ENCODE data around the gene GXYLT2. TPM values are rescaled to one million over a fixed set of nuclear protein-coding genes. Genes with fewer than 3 reads are reported as not detected.

GXYLT2 gene
- total and polyA plus RNA-seq, 2 of the 13 experiments (the other 11 are each of a cell fraction or from before 2014, with no cell fraction given) = 4.3 to 6.9 TPM

GRCh38 chr3:72887705-72888545 lies at the start of gene GXYLT2 (continued):
- no peak for TF ChIP-seq HIVEP1 (CRISPR knock-in tag; IDR thresholded peaks at IDR 0.05)
- TF ChIP-seq ZNF362 (CRISPR knock-in tag; IDR thresholded peaks at IDR 0.05; ENCODE audit: borderline replicate concordance) = no peak
- TF ChIP-seq ZSCAN25 (CRISPR knock-in tag; IDR thresholded peaks at IDR 0.05) = peak; percentile 99
- no peak for TF ChIP-seq JUND (CRISPR knock-in tag; IDR thresholded peaks at IDR 0.05)
- no peak for TF ChIP-seq TARDBP (CRISPR knock-in tag; IDR thresholded peaks at IDR 0.05)
- TF ChIP-seq ZNF24 (IDR thresholded peaks at IDR 0.05) = peak; percentile 93
- no peak for TF ChIP-seq NCOA2 (CRISPR knock-in tag; IDR thresholded peaks at IDR 0.05)
- TF ChIP-seq MYPOP (CRISPR knock-in tag; IDR thresholded peaks at IDR 0.05) = peak; percentile 67

- 96% methylated on average over 3 of the region's 3 CpGs for WGBS (ENCODE audit: low lambda C conversion rate)
- TF ChIP-seq ZNF3 (CRISPR knock-in tag; IDR thresholded peaks at IDR 0.05) = no peak
- no peak for TF ChIP-seq MEIS1 (CRISPR knock-in tag; IDR thresholded peaks at IDR 0.05; ENCODE audit: borderline replicate concordance)
- TF ChIP-seq KDM3A (CRISPR knock-in tag; IDR thresholded peaks at IDR 0.05; ENCODE audit: low read depth) = no peak
- TF ChIP-seq CEBPZ (IDR thresholded peaks at IDR 0.05; ENCODE audit: low read length) = no peak
- TF ChIP-seq ZNF143 (CRISPR knock-in tag; IDR thresholded peaks at IDR 0.05) = no peak
- TF ChIP-seq WIZ (CRISPR knock-in tag; IDR thresholded peaks at IDR 0.05) = no peak
- no peak for TF ChIP-seq STAG1 (CRISPR knock-in tag; IDR thresholded peaks at IDR 0.05)
- TF ChIP-seq TFDP2 (CRISPR knock-in tag; IDR thresholded peaks at IDR 0.05) = no peak
- in situ Hi-C loops (cut with HindIII; ENCODE audit: extremely low pct_ligation_motif_present, low pct_unique_long_range_greater_than_20kb) (no loop called here), intact Hi-C loops (cut with micrococcal nuclease; ENCODE audit: unreplicated experiment) (no loop called here)
- FAIRE-seq (no peak), ATAC-seq (no peak), DNase-seq (ENCODE audit: low spot score) (no peak)
- Histone ChIP-seq H3K27me3 (ENCODE audit: control insufficient read depth in 1 of 2, insufficient read depth in 2 of 2, low read length in 2 of 2) (no peaks in the 10 kb centered on the region), H4K20me1 (ENCODE audit: insufficient read depth, low read length) (no peaks in the 10 kb centered on the region), H3K36me3 (replicated peaks in 1 of 2; ENCODE audit: control insufficient read depth in 1 of 2, insufficient read depth in 2 of 2, low read length in 2 of 2) (peaks cover 4 to 52% of the 10 kb centered on the region in 2 experiments), H3K4me1 (ENCODE audit: insufficient read depth, low read length) (no peaks in the 10 kb centered on the region), H3K9me3 (ENCODE audit: low read length) (no peaks in the 10 kb centered on the region), H3K4me3 (replicated peaks in 1 of 3; ENCODE audit: insufficient read depth in 1 of 3, low read depth in 2 of 3, low read length in 3 of 3) (no peak overlapping the region), H2AFZ (ENCODE audit: low read length) (no peak overlapping the region), H3K27ac (ENCODE audit: extremely low read length, insufficient read depth, low read length) (no peak overlapping the region), H3K4me2 (ENCODE audit: low read depth, low read length) (no peak overlapping the region), H3K79me2 (ENCODE audit: insufficient read depth, low read length) (no peaks in the 10 kb centered on the region), H3K9ac (ENCODE audit: insufficient read depth, low read depth, low read length) (no peak overlapping the region)
- CTCF ChIA-PET (ENCODE audit: low intra/inter-chr PET ratio, low total read pairs) = no interaction called here
- no TSS peak for BruUV-seq (replicated peaks)
- POLR2A ChIA-PET = no interaction called here
Measured at GRCh38 chr3:72839057-72839456, 48.8 kb upstream of the GXYLT2 start.

Measured in HepG2 (cell line).